T1000 (cell line): ENCODE data around the gene P2RX6.
A peak's percentile ranks its signal among the peaks of the same experiment; 100 is the strongest.
"Not testable (repeated sequence)": the region's sequence is repeated elsewhere in the genome, so short reads cannot be mapped to it uniquely, and the experiment has no call there.

Experiments
- DNase-seq: peaks from one replicate; lab custom pipeline; 2025; ENCODE audit warnings: mixed read lengths; lab: John Stamatoyannopoulos, UW

Gene P2RX6

DNA sequence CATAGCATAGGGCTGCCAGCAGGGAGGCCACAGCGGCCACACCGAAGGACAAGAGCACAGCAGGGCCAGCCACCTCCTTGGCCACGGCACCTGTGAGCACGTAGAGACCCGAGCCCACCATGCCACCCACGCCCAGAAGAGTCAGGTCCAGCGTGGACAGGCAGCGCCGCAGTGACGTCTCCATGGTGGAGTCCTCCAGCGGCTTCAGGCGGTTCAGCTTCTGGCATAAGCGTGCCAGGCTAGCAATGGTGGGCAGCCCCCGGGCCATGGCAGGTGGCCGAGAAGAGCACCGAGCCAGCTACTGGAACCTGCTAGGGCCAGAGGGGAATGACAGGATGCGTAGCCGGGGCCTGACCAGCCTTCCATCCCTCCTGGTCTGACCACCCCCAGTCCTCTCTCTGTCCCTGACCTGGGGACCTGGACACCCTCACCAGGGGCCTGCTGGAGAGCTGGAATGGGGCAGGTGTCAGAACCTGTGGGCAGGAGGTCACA is 16.6 kb downstream of the P2RX6 start:
- DNase-seq: no peak

DNA sequence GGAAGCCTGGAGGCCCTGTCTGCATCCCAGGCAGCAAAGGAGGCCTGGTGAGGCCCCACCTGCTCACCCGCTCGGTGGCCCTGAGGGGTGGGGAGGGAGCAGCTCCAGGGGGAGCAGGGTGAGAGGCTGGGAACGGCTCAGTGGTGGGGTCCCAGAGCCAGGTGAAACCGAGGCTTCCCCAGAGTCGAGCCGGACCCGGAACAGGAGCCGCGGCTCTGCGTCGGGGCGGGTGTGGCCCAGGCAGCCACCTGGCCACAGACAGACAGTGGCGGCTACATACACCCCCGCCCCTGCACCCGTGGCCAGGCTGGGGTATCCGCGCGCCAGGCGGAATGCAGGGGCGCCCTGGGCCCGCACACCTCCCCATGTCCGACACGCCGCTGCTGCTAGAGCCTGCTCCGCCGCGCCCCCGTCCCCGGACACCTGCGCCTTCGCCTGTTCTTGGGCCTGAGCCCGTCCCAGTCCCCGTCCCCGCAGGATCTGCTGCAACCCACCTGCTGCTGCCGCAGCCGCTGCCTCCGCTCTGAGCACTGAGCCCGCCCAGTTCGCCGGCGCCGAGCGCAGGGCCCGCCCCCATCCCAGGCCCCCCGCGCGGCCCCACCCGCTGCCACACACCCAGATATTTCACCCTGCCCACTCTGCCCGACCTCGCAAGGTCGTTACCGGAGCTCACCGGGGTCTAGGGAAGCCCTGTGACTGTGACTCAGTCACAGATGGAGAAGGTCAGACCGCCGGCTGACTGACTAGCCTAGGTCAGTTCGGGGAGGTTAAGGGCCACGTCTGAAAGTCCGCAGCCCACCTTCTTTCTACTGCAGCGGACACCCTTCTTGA is 17.3 kb downstream of the P2RX6 start, which contains the start of gene SLC7A4:
Gene SLC7A4, minus strand, starts transcription at position 525 of the 831 bp plus-strand sequence. CDS start 749 bp downstream, outside the sequence.
- no peak for DNase-seq

DNA sequence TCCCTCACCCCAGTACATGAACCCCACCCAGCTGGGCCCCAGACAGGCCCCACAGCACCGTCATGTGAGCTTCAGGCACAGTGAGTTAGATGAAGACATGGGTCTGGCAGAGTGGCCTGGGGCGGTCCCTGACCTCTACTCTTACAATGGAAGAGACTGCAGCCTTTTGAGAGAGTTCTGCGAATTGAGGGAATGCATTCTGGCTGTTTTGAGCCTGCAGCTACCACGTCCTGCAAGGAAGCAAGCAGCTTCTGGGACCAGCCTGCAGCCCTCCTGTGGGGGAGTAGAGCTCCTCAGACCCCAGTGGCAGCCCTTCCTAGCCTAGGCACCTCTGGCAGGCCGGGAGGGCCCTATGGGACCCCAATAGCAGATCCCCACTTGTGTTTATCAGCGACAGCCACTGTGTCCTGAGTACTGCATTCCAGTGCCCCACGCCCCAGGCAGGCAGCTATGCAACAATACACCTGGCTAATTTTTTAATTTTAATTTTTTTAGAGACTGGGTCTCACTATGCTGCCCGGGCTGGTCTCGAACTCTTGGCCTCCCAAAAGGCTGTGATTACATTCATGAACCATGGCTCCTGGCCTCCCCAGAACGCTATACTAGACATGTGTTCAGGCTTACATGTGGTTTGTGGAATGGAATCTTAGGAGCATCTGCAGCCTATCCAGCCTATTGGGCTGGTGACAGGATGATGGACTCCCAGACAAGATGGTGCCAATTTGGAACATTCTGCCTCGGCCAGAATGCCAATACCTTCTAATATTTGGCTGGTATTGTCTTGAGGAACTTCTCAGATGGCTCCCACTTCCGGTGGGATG is 18.1 kb downstream of the P2RX6 start:
- DNase-seq: no peak

DNA sequence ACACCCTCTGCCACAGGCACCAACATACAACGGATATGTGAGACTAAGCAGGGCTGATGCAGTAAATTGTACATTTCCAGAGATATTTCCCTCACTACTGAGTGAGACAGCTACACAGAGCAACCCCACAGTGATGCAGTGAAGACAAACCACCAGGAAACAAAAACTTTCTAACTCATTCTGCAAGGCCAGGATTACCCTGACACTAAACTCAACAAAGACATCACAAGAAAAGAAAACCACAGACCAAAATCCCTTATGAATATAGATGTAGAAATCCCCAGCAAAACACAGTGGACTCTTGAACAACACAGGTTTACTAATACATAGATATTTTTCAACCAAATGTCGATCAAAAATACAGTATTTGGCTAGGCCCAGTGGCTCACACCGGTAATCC is 18.9 kb downstream of the P2RX6 start:
- DNase-seq: no peak

DNA sequence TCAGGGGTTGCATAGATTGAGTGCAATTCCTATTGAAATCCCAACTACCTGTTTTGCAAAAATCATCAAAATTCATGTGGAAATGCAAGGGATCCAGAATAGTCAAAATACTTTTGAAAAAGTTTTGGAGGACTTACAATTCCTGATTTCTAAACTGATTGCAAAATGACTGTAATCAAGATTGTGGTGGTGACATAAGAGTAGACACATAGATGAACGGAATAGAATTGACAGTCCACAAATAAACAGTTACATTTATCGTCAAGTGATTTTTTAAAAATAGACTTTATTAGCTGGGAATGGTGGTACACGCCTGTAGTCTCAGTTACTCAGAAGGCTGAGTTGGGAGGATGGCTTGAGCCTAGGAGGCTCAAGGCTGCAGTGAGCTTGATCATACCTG is 20.0 kb downstream of the P2RX6 start:
- no peak for DNase-seq

DNA sequence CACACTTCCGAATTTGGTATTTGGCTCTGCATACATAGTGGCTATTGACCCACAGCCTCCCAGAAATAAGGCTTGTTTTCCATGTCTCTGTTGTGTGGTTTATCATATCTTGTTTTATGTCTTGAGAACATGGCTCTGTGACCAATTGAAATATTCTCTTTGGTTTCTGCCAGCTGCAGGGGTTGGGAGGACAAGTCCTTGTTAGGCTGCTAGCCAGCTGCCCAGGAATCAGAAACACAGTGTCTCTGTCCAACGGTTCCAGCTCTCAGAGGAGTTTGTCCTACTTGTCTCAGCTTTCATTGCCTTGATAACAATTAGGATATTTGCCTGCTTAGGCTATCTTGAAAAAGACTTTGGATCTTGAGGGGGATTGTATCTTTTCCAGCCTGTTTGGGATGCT is 23.4 kb downstream of the P2RX6 start:
- no peak for DNase-seq

DNA sequence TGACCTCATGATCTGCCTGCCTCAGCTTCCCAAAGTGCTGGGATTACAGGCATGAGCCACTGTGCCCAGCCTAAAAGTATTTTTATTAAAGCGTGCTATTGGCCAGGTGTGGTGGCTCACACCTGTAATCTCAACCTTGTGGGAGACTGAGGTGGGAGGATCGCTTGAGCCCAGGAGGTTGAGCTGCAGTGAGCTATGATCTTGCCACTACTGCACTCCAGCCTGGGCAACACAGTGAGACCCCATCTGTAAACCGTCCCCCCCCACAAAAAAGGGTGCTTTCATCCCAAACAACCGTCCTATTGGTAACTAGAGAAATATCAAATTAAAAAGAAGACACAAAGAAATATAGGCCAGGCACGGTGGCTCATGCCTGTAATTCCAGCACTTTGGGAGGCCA is 24.2 kb downstream of the P2RX6 start:
- not testable (repeated sequence) for DNase-seq

DNA sequence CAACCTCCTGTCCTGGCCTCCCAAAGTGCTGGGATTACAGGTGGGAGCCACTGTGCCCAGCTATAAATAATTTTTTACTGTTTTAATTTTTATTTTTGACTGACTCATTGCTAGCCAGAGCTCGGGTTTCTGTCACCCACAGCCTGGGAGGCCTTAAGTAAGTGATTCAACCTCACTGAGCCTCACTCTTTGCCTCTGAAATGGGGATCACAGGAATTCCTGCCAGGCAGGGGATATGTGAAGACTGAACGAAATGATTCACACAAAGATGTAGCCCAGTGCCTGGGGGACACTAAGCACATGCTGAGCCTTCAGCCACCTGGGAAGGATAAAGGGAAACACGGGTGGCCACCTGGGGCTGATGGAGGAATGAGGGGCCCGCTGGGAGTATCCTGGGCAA is 27.0 kb downstream of the P2RX6 start:
- DNase-seq: peak; percentile 48

DNA sequence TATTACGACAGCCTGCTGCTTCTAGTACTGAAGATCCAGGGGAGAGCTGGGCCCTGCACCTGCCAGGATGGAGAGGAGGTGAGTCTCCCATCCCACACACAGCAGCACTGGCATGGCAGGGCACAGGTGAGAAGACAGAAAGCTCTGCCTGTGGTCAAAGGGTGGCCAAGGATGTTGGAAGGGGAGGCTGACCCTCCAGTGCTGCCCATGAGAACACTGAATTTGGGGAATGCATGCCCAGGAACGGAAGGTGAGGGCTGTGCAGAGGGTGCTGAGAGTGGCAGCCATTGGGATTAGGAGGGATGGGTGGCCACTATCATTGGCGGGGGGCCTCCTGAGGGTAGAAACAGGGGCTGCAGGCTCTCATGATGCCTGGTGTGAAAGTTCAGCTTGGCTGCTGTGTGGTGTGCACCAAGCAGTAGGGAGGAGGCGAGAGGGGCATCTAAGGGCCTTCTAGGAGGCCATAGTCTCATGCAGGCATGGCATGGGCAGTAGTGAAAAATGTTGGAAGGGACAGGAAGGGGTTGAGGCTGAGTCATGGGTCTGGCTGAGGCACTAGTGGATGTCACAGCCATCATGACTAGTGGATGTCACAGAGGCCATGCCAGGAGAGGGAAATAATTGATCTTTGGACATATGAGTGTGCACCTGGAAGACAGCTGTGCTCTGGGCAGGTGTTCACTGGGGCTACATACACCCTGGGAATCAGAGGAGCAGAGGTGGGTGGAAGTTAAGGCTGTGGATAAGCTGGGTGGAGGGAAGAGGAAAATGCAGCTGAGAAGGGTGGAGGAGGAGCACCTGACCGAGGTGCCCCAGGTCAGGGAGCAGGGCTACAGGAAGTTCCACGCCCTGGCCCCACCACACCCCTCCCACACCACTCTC is 28.3 kb downstream of the P2RX6 start:
- no peak for DNase-seq

DNA sequence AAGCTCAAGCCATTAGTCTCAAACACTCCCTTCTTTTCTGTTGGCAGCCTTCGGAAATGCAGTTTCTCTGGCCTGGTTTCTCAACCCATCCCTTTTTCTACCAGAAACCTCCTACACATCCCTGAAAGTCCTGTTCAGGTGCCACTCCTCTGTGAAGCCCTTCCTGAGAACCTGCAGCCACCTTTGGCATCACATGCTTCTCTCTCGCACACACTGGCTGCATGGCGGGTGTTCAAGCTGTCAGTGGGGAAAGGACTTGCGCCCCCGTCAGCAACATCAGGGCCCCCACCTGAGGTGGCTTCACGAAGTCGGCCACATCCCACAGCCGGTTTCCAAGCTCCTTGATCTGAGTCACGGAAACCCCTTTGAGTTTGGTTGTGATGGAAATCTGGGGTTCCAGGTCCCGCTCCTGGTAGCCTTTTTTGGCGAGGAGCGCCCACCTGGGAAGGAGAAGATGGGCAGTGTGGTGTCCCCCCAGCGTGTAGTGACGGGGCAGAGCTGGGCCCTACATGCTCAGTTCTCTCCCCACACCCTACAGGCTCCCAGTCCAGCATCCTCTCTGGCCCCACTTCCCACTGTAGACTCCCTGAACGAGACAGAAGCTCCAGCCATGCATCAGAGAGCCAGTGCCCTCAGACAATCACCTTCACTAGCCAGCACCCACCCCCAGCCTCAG is 29.0 kb downstream of the P2RX6 start:
- DNase-seq: no peak

DNA sequence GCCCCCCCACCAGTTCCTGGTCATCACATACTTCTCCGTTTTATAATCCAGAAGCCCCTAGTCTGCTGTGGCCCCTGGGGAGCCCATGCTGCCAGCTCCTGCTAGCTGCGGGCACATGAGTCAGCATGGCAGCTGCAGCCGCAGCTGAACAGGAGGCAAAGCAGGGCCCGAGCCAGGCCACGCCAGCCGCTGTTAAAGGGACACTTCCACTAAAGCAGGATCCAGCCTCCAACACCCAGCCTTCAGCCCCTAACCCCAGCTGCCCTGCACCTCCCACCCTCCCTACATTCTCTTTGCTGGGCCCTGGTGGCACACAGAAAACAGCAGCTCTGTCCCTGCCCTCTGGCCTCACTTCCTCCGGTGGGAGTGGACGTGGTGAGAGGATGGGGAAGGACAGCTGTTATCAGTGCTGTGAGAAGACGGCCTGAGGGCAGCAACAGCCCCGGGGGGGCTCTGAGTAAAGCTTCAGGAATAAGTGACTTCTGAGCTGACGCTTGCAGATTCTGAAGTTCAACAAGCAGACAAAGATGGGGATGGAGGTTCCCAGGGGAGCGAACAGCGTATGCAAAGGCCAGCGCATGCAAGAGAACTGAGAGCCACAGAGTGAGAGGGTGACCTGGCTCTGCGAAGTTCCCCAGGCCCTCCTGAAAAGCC is 30.1 kb downstream of the P2RX6 start:
- DNase-seq: peak; percentile 92

DNA sequence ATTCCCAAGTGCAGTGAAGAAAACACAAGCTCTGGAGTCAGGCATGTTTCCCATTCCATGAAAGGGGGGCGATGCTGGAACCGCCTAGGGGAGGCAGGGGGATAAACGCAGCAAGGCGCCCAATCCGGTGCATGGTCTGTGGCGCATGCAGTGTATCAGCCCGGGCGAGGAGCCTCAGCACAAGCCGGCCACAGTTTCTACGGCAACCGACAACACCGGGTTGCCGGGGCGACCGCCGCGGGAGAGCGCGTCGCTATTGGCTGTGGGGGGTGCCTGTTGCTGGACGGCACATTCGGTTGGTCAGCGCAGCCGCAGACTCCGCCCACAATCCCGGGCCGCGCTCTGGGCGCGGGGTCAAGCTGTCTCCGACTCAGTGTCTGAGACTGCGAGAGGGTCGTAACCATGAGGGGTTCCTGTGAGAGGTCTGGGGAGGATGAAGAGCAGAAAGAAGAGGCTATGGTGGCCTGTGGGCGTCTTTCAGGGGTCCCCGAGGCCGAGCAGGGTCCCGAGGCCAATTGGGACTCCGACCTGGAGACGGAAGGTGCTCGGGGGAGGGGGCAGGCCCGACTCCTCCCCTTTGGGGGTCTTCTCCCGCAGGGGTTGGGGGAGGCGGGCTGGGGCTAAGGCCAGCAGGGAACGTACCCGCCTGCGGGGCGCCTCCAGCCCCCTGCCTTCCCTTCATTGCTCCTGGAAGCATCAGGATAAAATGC is 30.8 kb downstream of the P2RX6 start, which contains the start of gene LRRC74B:
Gene LRRC74B, plus strand, starts transcription at position 362 of the 710 bp plus-strand sequence. Its CDS starts 41 bp downstream, at position 403.
- peak; percentile 82 for DNase-seq

DNA sequence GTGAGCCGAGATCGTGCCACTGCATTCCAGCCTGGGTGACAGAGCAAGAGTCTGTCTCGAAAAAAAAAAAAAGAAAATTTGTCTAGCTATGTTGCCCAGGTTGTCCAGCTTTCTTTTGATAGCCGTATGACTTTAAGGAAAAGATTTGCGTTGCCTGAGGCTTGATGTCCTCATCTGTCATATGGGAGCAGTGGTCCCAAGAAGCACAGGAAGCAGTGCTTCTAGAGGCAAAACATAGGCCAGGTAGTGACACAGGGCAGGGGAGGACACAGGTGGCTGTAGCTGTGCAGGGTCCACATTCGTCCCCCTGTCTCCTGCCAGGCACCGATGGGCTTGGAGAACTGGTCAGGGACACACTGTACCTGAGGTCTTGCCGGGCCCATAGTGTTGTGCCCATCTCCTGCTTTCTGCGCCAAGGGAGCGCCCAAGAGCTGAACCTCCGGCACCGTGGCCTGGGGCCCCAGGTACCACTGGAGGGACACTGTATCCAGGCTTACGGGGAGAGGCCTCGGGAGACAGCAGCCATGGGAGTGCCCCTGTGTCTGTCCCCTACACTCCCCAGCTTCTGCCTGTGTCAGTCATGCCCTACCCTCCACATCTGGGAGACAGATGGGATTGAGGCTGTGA is 32.2 kb downstream of the P2RX6 start:
- DNase-seq: no peak

DNA sequence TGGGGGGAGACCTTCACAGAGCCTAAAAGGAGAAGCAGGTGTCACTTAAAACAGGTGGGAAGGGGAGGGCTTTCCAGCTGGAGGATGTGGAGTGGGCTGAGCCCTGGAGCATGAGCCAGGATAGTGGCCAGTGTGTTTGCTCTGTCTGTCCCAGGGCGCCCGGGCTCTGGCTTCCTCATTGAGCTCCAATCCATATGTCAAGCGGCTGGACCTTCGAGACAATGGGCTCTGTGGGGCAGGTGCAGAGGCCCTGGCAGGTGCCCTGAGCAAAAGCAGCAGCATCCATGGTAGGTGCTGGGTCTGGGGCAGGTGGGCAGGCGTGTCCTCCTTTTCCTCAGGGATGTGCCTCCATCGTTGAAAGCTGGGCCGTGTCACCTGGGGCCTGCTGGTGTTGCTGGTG is 32.8 kb downstream of the P2RX6 start:
- no peak for DNase-seq

DNA sequence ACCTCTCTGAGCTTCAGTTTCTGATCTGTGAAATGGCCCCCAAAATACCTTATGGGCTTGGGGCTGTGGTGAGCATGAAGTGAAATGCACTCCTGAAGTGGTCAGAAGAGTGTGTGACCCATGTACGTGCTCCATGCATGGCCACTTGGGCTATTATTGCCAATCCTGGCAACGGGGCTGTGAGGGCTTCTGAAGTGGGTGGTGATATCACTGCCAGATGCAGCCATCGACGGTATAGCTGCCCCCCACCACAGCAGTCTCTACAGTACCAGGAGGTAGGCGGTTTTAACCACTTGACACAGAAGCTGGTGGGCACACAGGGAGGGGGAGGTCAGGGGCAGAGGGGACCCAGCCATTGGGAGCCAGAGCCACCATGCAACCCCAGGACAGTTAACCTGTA is 33.5 kb downstream of the P2RX6 start:
- not testable (repeated sequence) for DNase-seq

DNA sequence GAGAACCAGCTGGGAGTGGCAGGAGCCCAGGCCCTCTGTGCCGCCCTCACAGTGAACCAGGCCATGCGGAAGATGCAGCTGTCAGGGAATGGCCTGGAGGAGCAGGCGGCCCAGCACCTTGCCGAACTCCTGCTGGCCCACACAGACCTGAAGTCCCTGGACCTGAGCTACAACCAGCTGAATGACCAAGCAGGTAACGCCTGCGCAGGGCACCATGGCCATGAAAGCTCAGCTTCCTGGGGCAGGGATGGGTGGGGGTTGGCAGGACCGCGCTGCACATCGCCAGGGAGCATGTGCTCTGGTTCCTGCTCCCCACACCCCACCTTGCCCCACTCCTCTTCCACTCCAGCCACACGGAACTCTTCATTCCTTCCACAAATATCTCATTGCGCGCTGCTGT is 34.0 kb downstream of the P2RX6 start:
- not testable (repeated sequence) for DNase-seq

DNA sequence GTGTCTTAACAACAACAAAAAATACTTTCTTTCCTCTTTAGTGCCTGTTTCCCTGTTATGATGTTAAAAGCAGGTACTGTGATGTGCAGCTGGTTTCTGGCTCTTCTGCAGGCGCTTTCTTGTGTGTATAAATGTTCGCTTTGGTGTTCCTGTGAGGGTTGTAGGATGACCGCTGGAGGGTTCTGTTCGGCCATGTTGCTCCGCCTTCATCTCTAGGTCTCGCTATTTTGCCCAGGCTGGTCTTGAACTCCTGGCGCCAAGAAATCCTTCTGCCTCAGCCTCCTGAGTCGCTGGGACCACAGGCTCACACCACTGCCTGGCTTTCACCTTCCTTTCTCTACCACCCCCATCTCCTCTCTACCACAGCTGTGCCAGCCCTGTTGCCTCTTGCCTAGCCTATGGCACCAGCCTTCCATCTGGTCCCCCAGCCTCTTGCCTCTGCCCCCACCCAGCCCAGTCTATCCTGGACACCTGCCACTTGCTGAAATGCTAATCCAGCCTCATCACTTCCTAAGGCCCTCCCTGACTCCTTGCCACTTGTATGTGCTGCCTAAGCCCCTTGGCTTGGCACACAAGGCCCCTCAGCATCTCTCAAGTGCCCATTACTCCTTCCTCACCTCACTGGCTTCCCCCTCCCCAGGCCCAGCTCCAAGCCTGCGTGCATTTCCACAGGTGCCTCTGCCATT is 36.3 kb downstream of the P2RX6 start:
- no peak for DNase-seq

DNA sequence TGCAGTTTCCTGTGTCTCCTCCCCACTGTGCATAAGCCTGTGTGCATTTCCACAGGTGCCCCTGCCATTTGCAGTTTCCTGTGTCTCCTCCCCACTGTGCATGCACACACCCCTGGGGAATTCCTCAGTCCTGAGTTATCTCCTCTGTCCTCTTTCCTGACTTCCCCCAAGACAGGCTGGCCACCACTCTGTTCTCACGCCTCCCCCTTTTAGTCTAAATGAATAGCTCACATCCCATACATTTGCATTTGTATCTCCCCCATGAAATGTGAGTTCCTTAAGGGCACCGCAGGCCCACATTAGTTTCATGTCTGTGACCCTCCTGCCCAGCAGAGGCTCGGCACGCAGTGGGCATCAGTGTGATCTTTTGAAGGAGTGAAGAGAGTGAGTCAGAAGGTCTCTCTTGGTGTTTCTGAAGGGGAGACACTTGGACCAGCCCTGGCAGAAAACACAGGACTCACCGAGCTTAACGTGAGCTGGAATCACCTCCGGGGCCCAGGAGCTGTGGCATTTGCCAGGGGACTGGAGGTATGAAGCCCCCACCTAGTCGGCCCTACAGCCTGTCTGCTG is 37.0 kb downstream of the P2RX6 start:
- no peak for DNase-seq
